Measurements from ENCODE around the gene CACNA2D3. TPM values are rescaled to one million over a fixed set of nuclear protein-coding genes. Genes with fewer than 3 reads are reported as not detected.

CACNA2D3 gene
- polyA plus RNA-seq, 2 of the 4 experiments (the other 2 are of a cell fraction), result 0.04 to 0.05 TPM

GRCh38 chr3:54827056-54827687, 704.8 kb downstream of the CACNA2D3 start:
- H3K9me3 ChIP-seq, result peaks cover 3% of the 10 kb centered on the region; the same call in 1 of the 3 replicates
- no peak overlapping the region for H3K4me3 ChIP-seq
- 37% methylated on average over 9 of the region's 9 CpGs for WGBS (ENCODE audit: missing lambda C conversion rate)
- no peak for ATAC-seq
- TF ChIP-seq ZFP36 (IDR thresholded peaks at IDR 0.05; ENCODE audit: borderline replicate concordance, partially characterized antibody) (no peak), HMGXB4 (CRISPR knock-in tag; IDR thresholded peaks at IDR 0.05; ENCODE audit: borderline replicate concordance) (no peak), FOSL2 (IDR thresholded peaks at IDR 0.05) (no peak), FOSL2 (CRISPR knock-in tag; IDR thresholded peaks at IDR 0.05) (no peak), CBX8 (IDR thresholded peaks at IDR 0.05) (no peak), E2F6 (IDR thresholded peaks at IDR 0.05; ENCODE audit: borderline replicate concordance, low read depth) (no peak), NPAS2 (CRISPR knock-in tag; IDR thresholded peaks at IDR 0.05; ENCODE audit: borderline replicate concordance) (no peak), MAFK (IDR thresholded peaks at IDR 0.05; ENCODE audit: partially characterized antibody) (peak; percentile 36), HOXA7 (CRISPR knock-in tag; IDR thresholded peaks at IDR 0.05) (no peak)
- H3K4me2 ChIP-seq, result no peak overlapping the region
- CTCF ChIA-PET, result no interaction called here
- POLR2A ChIA-PET, result no interaction called here
- H3K4me1 ChIP-seq, result no peaks in the 10 kb centered on the region
- FAIRE-seq, result no peak
- DNase-seq (ENCODE audit: low read depth in 1 of 2, low spot score in 1 of 2), result no peak
- no peak overlapping the region for H3K27ac ChIP-seq

- H3K4me2 ChIP-seq, result no peak overlapping the region
- no peak for TF ChIP-seq MYC (IDR thresholded peaks at IDR 0.05; ENCODE audit: borderline replicate concordance, low read length)
- no peak for TF ChIP-seq MAFK (IDR thresholded peaks at IDR 0.05; ENCODE audit: partially characterized antibody)
- no peak for TF ChIP-seq CEBPB (IDR thresholded peaks at IDR 0.05)
- TF ChIP-seq HEYL (CRISPR knock-in tag; IDR thresholded peaks at IDR 0.05), result no peak
- TF ChIP-seq HES2 (IDR thresholded peaks at IDR 0.05), result no peak
- TF ChIP-seq SREBF2 (IDR thresholded peaks at IDR 0.05), result no peak
- no peak for TF ChIP-seq ATOH8 (CRISPR knock-in tag; IDR thresholded peaks at IDR 0.05; ENCODE audit: low read depth)
- TF ChIP-seq EP300 (IDR thresholded peaks at IDR 0.05), result no peak
- TF ChIP-seq GATA3 (IDR thresholded peaks at IDR 0.05; ENCODE audit: borderline replicate concordance), result no peak
- TF ChIP-seq KDM5A (IDR thresholded peaks at IDR 0.05), result no peak
- no peak for TF ChIP-seq TP53 (CRISPR knock-in tag; IDR thresholded peaks at IDR 0.05)
- TF ChIP-seq TFCP2L1 (CRISPR knock-in tag; IDR thresholded peaks at IDR 0.05), result no peak
- TF ChIP-seq USF2 (IDR thresholded peaks at IDR 0.05), result no peak
- TF ChIP-seq MAX (IDR thresholded peaks at IDR 0.05), result no peak
- no peak for TF ChIP-seq PBX3 (IDR thresholded peaks at IDR 0.05)
- TF ChIP-seq NR3C1 (IDR thresholded peaks at IDR 0.05), result no peak
- no peak for TF ChIP-seq NFE2L2 (conservative IDR thresholded peaks at IDR 0.05; ENCODE audit: low read length)
- TF ChIP-seq ZC3H11A (IDR thresholded peaks at IDR 0.05), result no peak
- no peak for TF ChIP-seq ZNF302 (CRISPR knock-in tag; IDR thresholded peaks at IDR 0.05)
- TF ChIP-seq ZSCAN20 (CRISPR knock-in tag; IDR thresholded peaks at IDR 0.05), result no peak
- no peak overlapping the region for H3K4me3 ChIP-seq
- no peaks in the 10 kb centered on the region for H3K4me1 ChIP-seq
- DNase-seq (ENCODE audit: low read depth in 1 of 2, low spot score in 1 of 2) (no peak), ATAC-seq (no peak), FAIRE-seq (no peak)
- POLR2A ChIA-PET, result no interaction called here
- CTCF ChIA-PET, result no interaction called here
- 2% methylated on average over 2 of the region's 2 CpGs for WGBS (ENCODE audit: missing lambda C conversion rate)
- H3K27ac ChIP-seq, result no peak overlapping the region
- H3K9me3 ChIP-seq, result peaks cover 3% of the 10 kb centered on the region; the same call in 1 of the 3 replicates
These were observed 705.4 kb downstream of the CACNA2D3 start for GRCh38 chr3:54827776-54828175.

Data from A549 (cell line).